Measurements from ENCODE around the gene ANTXR2. TPM values are rescaled to one million over a fixed set of nuclear protein-coding genes. Genes with fewer than 3 reads are reported as not detected.

ANTXR2 gene
- total RNA-seq, 1 donor from 2014 or later: 61.7 TPM

DNA sequence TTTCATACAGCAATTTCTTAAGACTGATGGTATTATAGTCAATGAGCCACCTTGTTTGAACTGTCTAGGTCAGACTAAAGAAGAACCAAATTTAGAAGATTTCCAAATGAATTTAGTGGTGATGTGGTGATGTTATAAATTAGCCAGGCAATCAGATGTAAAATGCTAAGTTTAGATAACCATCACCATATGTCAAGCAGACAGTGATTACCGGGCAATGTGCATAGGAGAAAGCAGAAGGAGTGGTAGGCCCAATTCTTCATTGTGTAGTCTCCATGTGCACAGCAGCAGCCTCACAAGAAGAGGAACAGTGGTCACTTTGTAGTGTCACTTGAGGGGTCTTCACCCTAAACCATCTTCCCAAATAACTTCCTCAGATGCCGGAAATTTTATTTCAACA lies 198.8 kb downstream of the ANTXR2 start:
- DNase-seq (ENCODE audit: low spot score in 2 of 2, unreplicated experiment in 2 of 2): no peak
- H3K27ac Mint-ChIP-seq: no peak overlapping the region
- H3K4me3 Mint-ChIP-seq: no peak overlapping the region
- H3K4me1 Mint-ChIP-seq: peaks cover 4% of the 10 kb centered on the region
- H3K9me3 Mint-ChIP-seq: peaks cover 20% of the 10 kb centered on the region
- no peaks in the 10 kb centered on the region for H3K36me3 Mint-ChIP-seq
- TF ChIP-seq CTCF (IDR thresholded peaks at IDR 0.05; ENCODE audit: unreplicated experiment): no peak
- H3K27me3 Mint-ChIP-seq (ENCODE audit: low read depth): no peaks in the 10 kb centered on the region

- TF ChIP-seq CTCF (IDR thresholded peaks at IDR 0.05; ENCODE audit: unreplicated experiment): no peak
- no peak overlapping the region for H3K4me3 Mint-ChIP-seq
- DNase-seq (ENCODE audit: low spot score in 2 of 2, unreplicated experiment in 2 of 2): no peak
- H3K27me3 Mint-ChIP-seq (ENCODE audit: low read depth): no peaks in the 10 kb centered on the region
- H3K9me3 Mint-ChIP-seq: peaks cover 13% of the 10 kb centered on the region
- no peaks in the 10 kb centered on the region for H3K36me3 Mint-ChIP-seq
- H3K27ac Mint-ChIP-seq: no peak overlapping the region
- peaks cover 4% of the 10 kb centered on the region for H3K4me1 Mint-ChIP-seq
Observed at GRCh38 chr4:79872738-79873137, 200.3 kb downstream of the ANTXR2 start.

DNA sequence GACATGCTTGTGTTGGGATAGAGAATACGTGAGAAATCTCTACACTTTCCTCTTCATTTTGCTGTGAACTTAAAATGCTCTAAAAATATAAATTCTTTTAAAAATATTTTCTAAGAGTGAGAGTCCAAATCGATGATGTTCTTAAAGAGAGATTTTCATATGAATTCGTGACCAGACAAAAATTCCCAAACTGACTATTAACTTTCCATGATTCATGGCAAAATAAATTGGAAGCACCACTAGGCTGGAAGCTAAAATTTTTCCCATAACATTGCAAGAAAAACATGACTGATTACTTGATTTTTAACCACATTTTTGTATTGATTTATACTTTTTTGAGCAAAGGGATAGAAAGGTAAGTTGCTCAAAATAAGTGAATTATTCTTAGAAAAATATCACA lies 201.1 kb downstream of the ANTXR2 start:
- Mint-ChIP-seq H3K36me3 (no peaks in the 10 kb centered on the region), H3K4me3 (no peak overlapping the region), H3K27me3 (ENCODE audit: low read depth) (no peaks in the 10 kb centered on the region), H3K27ac (no peak overlapping the region), H3K9me3 (peaks cover 12% of the 10 kb centered on the region), H3K4me1 (peaks cover 4% of the 10 kb centered on the region)
- TF ChIP-seq CTCF (IDR thresholded peaks at IDR 0.05; ENCODE audit: unreplicated experiment): no peak
- DNase-seq (ENCODE audit: low spot score in 2 of 2, unreplicated experiment in 2 of 2): no peak

DNA sequence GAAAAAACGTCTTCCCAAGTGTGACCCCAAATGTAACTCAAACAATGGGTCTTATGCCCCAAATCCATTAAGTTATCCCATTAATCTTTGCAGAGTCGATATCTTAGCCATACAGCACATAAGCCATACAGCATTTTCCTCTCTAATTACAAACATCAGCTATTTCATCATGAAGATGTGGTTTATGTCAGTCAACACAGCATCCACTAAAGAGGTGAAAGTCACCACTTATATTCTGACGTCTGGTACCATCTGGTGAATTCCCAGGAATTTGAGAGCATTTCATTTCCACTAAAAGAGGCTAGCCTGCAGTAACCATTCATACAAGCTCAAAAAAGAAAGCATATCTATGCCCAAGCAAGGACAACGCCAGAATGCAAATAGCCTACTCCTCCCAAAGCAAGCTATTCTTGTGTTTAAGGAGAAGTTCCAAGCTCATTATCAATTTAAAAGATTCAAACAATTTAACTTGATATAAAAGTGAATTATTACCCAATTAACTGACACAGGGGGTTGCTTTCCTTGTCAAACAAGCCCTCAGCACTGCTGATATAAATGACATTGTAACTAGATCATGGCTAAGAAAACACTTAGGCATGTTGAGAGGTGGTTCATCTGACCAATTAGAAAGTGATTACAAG lies 203.3 kb downstream of the ANTXR2 start:
- no peak for DNase-seq (ENCODE audit: low spot score in 2 of 2, unreplicated experiment in 2 of 2)
- Mint-ChIP-seq H3K36me3 (no peaks in the 10 kb centered on the region), H3K4me3 (no peak overlapping the region), H3K9me3 (peaks cover 12% of the 10 kb centered on the region), H3K27me3 (ENCODE audit: low read depth) (no peaks in the 10 kb centered on the region), H3K27ac (no peak overlapping the region), H3K4me1 (peaks cover 4% of the 10 kb centered on the region)
- TF ChIP-seq CTCF (IDR thresholded peaks at IDR 0.05; ENCODE audit: unreplicated experiment): no peak

DNA sequence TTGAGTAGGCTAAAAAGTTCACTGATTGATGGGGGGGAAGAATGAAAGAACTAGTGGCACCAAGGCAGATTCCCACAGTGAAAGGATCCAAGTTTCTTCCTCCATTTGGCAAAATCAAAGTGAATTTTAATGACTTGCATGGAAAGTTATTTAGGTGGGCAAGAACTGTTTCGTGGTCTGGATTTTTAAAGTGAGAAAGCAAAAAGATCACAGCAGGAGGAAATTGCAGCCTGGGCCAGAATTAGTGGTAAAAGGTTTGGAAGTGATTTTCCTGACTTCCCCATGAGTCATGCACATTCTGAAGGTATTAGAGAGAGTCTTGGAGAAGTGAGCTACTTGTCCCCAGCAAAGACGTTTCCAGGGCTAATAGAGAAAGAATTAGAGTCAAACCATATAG lies 207.8 kb downstream of the ANTXR2 start:
- H3K4me3 Mint-ChIP-seq: no peak overlapping the region
- no peaks in the 10 kb centered on the region for H3K27me3 Mint-ChIP-seq (ENCODE audit: low read depth)
- peaks cover 4% of the 10 kb centered on the region for H3K9me3 Mint-ChIP-seq
- H3K36me3 Mint-ChIP-seq: no peaks in the 10 kb centered on the region
- no peak overlapping the region for H3K27ac Mint-ChIP-seq
- TF ChIP-seq CTCF (IDR thresholded peaks at IDR 0.05; ENCODE audit: unreplicated experiment): no peak
- peaks cover 12% of the 10 kb centered on the region for H3K4me1 Mint-ChIP-seq
- DNase-seq (ENCODE audit: low spot score in 2 of 2, unreplicated experiment in 2 of 2): no peak

Measured in mesothelial cell of epicardium (in vitro differentiated cells).